GM18870 (cell line): ENCODE measurements around the gene JPH3.

Source experiments
- ATAC-seq: cut with Tn5 transposase; IDR thresholded peaks from one replicate; pipeline ENCODE4 v1.9.1; 2021; ENCODE audit warnings: moderate library complexity; ENCODE audit not compliant: unreplicated experiment

Gene JPH3

GRCh38 chr16:87598431-87598830 is 3.9 kb upstream of the JPH3 start:
- no peak for ATAC-seq

DNA sequence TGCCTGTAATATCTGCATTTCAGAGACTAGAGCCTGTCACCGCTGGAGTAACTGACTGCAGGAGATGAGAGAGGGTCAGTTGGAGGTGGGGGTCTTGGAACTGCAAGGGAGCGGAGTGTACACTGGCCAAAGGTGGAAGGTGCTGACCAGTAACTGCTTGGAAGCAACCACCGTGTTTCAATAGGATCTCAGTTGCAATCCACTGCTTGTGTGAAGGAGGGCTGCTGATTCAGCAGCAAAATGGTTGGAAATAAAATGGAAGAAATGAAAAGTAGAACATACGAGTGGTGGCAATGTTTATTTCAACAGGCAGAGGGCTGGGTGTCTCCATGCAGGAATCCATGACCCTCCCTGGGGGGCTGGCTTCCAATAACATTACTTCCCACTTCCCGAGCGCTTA is 2.1 kb upstream of the JPH3 start:
- ATAC-seq: no peak

DNA sequence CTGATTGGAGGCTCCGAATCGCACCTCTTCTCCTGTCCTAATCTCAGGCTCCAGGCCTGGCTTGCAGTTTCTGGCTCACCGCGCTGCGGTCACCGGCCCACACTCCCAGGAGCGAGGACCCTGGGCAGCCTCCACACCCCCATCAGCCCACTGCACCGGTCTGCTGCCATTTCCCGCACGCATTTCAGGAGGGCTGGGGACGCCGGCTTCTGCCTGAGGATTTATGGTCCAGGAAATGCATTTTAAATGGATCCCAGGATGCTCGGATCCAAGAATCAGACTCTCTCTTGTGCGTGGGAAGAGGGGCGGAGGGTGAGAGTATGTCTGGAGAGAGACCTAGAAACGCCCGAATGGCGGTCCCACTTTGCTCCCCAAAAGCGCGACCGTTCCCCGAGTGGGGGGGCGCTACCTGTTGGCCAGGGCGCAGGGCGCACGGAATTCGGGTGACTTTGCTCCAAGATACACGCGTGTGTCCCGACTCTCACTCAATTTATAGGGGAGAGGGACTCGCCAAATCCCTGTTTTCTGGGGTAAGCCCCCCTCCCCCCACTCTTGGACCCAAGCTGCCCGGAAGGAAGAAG is 817 bp upstream of the JPH3 start:
- ATAC-seq: no peak

DNA sequence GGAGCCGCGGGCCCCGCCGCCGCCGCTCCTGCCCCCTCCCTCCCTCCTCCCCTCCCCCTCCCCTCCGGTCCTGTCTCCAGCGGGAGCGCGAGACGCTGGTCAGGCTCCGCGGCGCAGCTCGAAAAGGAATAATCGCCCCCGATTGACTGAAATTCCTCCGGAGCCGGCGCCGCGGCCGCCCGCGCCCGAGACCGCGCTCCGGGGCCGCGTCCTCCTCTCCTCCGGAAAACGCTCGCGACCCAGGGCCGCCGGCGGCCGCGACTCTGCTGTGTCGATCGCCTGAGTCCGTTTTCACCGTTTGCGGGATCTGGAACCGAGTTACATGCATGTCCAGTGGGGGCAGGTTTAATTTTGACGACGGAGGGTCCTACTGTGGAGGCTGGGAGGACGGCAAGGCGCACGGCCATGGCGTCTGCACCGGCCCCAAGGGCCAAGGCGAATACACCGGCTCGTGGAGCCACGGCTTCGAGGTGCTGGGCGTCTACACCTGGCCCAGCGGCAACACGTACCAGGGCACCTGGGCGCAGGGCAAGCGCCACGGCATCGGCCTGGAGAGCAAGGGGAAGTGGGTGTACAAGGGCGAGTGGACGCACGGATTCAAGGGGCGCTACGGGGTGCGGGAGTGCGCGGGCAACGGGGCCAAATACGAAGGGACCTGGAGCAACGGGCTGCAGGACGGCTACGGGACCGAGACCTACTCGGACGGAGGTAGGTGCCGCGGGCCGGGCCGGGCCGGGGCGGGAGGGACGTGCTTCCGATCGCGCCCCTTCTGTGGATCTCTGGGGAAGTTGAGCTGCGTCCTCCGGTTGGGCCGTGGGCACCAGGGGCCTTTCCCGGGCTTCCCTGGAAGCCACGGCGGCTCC is 744 bp downstream of the JPH3 start:
- ATAC-seq: no peak

- no peak for ATAC-seq
These were observed 1.7 kb downstream of the JPH3 start for GRCh38 chr16:87603684-87604633.

DNA sequence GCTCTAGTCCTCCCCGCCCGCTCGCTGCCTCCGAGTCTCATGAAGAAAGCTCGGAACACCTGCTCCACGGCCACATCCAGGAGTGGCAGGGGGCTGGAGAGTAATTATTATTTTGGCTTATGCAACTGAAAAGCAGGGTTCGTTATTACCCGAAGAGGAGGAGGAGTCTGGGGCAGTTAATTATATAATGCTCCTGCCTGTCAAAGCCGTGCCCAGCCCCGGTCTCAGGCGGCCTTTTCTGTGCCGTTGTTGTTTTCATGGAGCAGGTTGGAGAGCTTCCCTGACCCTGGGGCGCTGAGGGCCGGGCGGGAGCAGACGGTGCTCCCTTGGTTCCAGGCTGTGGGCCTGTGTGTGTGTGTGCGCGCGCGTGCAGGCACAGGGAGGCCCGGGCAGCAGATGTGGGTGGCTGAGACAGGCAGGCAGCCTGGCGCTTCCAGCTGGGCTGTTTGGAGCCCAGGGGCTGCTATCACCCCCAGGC is 2.4 kb downstream of the JPH3 start:
- ATAC-seq: no peak

DNA sequence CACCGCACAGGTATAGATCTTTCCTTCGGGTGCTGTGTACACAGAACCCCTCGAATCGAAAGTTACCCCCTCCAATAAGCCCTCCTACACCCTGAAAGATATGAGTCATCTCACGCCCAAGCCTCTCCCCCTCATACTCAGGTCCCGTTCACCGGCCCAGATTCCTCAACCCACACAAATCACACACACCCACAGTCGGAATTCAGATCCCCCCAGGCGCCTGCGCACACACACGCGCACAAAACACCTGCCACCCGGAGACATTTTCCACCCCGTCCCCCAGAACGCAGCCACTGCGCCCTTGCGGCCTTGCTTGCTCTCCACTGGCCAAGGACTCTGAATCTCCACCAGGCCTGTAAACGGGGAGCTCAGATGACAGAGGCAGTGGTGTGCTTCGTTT is 4.9 kb downstream of the JPH3 start:
- ATAC-seq: no peak

- ATAC-seq: no peak
These were observed 5.6 kb downstream of the JPH3 start for GRCh38 chr16:87607871-87608270.

DNA sequence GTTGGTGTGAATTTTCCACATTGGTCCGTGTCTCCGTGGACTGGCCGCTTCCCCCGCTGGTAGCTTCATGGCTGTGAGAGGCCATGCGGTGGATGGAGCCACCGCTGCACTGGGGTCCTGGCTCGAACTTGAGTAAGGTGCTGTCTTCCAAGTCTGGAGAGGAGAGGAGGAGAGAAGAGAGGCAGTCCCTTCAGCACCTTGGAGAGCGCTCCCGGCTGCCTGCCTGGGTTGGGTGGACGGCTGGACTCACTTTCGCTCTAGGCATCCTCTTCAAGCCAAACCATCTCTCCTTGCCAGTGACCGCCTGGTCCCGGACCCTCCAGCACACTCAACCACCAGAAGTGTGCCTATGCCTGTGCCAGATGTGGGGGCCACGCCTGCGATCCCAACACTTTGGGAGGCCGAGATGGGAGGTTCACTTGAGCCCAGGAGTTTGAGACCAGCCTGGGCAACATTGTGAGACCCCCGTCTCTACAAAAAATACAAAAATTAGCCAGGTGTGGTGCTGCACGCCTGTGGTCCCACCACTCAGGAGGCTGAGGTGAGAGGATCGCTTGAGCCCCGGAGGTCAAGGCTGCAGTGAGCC is 6.2 kb downstream of the JPH3 start:
- no peak for ATAC-seq

GRCh38 chr16:87610026-87610425 is 7.7 kb downstream of the JPH3 start:
- no peak for ATAC-seq

DNA sequence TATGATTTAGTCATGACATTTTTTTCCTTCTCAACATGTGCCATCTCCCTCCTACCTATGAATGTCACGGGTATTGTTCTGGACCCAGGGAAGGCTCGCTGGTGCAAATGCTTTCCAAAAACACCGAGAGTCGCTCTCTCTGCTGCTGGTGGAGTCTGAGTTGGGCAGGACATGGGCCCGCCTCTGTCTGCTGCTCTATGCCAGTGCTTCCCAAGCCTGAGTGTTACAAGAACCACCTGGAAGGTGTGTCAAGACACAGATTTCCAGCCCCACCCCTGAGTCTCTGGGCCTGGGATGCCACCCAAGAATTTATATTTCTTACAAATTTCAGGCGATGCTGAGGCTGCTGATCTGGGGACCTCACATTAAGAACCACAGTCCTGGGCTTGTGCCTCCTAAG is 9.1 kb downstream of the JPH3 start:
- no peak for ATAC-seq

DNA sequence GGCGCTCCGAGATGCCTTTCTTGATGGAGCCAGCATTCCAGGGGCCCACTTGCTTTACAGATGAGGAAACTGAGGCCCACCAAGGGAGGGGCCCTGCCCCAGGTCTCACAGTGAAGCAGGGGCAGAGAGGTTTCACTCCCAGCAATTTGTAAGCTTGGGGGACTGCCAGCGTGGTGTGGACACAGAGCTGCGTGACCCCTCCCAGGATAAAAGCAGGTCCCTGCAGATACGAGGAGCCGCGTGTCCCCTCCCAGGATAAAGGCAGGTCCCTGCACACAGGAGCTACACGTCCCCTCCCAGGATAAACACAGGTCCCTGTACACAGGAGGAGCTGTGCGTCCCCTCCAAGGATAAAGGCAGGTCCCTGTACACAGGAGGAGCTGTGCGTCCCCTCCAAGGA is 11.7 kb downstream of the JPH3 start:
- ATAC-seq: no peak

DNA sequence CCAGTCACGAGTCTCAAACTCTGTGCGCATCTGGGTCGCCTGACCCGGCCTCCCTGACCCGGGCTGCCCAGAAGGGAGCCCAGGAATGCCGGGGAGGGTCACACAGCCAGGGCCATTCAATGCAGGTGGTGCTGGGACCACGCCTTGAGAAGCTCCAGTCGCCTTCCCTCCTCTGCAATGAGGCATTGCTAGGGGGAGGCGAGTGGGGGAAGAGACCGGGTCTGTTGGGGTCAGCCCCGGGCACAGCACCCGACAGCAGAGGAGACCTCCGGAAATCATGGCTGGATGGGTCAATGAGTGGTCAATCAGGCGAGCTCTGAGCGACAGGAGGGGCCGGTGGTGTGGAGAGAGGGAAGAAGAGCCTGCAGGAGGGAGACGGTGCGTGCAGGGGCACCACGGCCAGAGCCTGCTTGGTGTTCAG is 13.3 kb downstream of the JPH3 start:
- no peak for ATAC-seq

DNA sequence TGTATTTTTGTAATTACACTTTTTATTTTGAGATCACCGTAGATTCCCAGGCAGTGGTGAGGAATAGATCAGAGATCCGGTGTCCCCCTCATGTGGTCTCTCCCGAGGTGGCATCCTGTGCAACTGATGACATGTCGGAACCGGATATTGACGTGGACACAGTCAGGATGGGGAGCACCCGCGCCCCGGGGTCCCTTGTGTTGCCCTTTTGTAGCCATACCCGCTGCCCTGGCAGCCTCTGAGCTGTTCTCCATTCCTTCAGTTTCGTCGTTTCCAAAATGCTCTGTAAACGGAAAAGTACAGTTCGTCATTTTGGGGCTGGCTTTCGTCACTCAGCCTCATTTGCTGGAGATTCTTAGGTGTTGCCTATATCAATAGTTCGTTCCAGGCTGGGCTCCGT is 14.2 kb downstream of the JPH3 start:
- ATAC-seq: no peak

- no peak for ATAC-seq
These were observed 15.9 kb downstream of the JPH3 start for GRCh38 chr16:87618216-87618615.

- ATAC-seq: no peak
These were observed 17.3 kb downstream of the JPH3 start for GRCh38 chr16:87619360-87620200.

DNA sequence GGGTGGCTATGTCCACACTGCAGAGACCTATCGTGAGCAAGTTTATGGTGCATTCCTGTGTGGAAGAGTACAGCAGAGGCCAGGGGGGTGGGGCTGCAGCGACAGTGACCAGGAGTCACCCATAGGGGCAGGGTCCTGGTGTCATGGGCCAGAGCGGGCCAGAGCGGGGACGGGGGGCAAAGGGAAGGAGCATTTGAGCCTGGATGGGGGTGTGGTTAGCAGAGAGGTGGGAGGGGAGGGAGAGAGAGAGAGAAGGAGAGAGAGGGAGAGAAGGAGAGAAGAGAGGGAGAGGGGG is 17.8 kb downstream of the JPH3 start:
- no peak for ATAC-seq

- no peak for ATAC-seq
These were observed 19.2 kb downstream of the JPH3 start for GRCh38 chr16:87621550-87621829.

GRCh38 chr16:87621976-87622713 is 19.8 kb downstream of the JPH3 start:
- no peak for ATAC-seq

- no peak for ATAC-seq
These were observed 20.5 kb downstream of the JPH3 start for GRCh38 chr16:87622756-87623319.
